Measurements from ENCODE around the gene MRTFA.

Gene MRTFA

GRCh38 chr22:40414311-40414710 lies 222.2 kb downstream of the MRTFA start:
- CTCF ChIA-PET = interaction anchor here (1.0 kb wide), 1 partner anchor 22 kb away, joined by 3 read pairs; no protein-coding TSS in a partner anchor
- POLR2A ChIA-PET (ENCODE audit: low non-redundant PET) = no interaction called here
- DNase-seq (ENCODE audit: low spot score) = no peak
- peak overlapping the region; percentile 43 for H3K27ac ChIP-seq
- no peak for TF ChIP-seq CTCF (conservative IDR thresholded peaks at IDR 0.05; ENCODE audit: low read depth)

GRCh38 chr22:40413873-40414272 lies 222.6 kb downstream of the MRTFA start:
- TF ChIP-seq CTCF (conservative IDR thresholded peaks at IDR 0.05; ENCODE audit: low read depth) = no peak

GRCh38 chr22:40412441-40412840 lies 224.1 kb downstream of the MRTFA start:
- no peak for DNase-seq (ENCODE audit: low spot score)
- ChIA-PET CTCF (no interaction called here), POLR2A (ENCODE audit: low non-redundant PET) (no interaction called here)
- H3K27ac ChIP-seq = no peak overlapping the region
- TF ChIP-seq CTCF (conservative IDR thresholded peaks at IDR 0.05; ENCODE audit: low read depth) = no peak

More at GRCh38 chr22:40413873-40414272, 222.6 kb downstream of the MRTFA start:
- no peak for DNase-seq (ENCODE audit: low spot score)
- POLR2A ChIA-PET (ENCODE audit: low non-redundant PET) = no interaction called here
- CTCF ChIA-PET = interaction anchor here (1.0 kb wide), 1 partner anchor 23 kb away, joined by 3 read pairs; no protein-coding TSS in a partner anchor
- H3K27ac ChIP-seq = peak overlapping the region; percentile 43

- ChIA-PET CTCF (no interaction called here), POLR2A (ENCODE audit: low non-redundant PET) (no interaction called here)
- TF ChIP-seq CTCF (conservative IDR thresholded peaks at IDR 0.05; ENCODE audit: low read depth) = no peak
Measured at GRCh38 chr22:40411506-40411861, 225.0 kb downstream of the MRTFA start.

GRCh38 chr22:40410731-40411505 lies 225.6 kb downstream of the MRTFA start:
- TF ChIP-seq CTCF (conservative IDR thresholded peaks at IDR 0.05; ENCODE audit: low read depth) = no peak
- CTCF ChIA-PET = no interaction called here
- peak overlapping the region; percentile 65 for H3K27ac ChIP-seq
- no peak for DNase-seq (ENCODE audit: low spot score)
- POLR2A ChIA-PET (ENCODE audit: low non-redundant PET) = no interaction called here

More at GRCh38 chr22:40411506-40411861, 225.0 kb downstream of the MRTFA start:
- no peak for DNase-seq (ENCODE audit: low spot score)
- peak overlapping the region; percentile 65 for H3K27ac ChIP-seq

GRCh38 chr22:40410272-40410671 lies 226.2 kb downstream of the MRTFA start:
- CTCF ChIA-PET = interaction anchor here (0.7 kb wide), 1 partner anchor 111 kb away, joined by 4 read pairs; no protein-coding TSS in a partner anchor
- POLR2A ChIA-PET (ENCODE audit: low non-redundant PET) = no interaction called here
- peak overlapping the region; percentile 65 for H3K27ac ChIP-seq
- DNase-seq (ENCODE audit: low spot score) = peak; percentile 78
- TF ChIP-seq CTCF (conservative IDR thresholded peaks at IDR 0.05; ENCODE audit: low read depth) = no peak
